CD4-positive, alpha-beta T cell (primary cell): Measurements from ENCODE around the gene ZFYVE16. TPM values are rescaled to one million over a fixed set of nuclear protein-coding genes. Genes with fewer than 3 reads are reported as not detected.
A peak's percentile ranks its signal among the peaks of the same experiment; 100 is the strongest.

ENCODE experiments used
- ATAC-seq: fragments of 200-7000 bp; cut with Tn5 transposase; one replicate; pipeline ENCODE4 v1.10.0; 2022; ENCODE audit warnings: mild to moderate bottlenecking; ENCODE audit not compliant: poor library complexity
- CTCF ChIA-PET: fragments of 350-600 bp; sonication (Branson Sonifier 250); formaldehyde crosslinking; loops from one replicate; lab custom pipeline; 2021; ENCODE audit warnings: antibody characterized with exemption, inconsistent platforms; lab: Charles Lee
- POLR2A ChIA-PET: fragments of 350-600 bp; sonication (Branson Sonifier 250); formaldehyde crosslinking; loops from one replicate; lab custom pipeline; 2021; ENCODE audit warnings: antibody characterized with exemption, inconsistent platforms; lab: Charles Lee
- DNase-seq, 14 experiments: peaks; one replicate each; pipeline ENCODE4 v3.0.0-alpha.2; 2013 to 2020; ENCODE audit warnings: mixed read lengths in 2 of 14
- H3K27ac ChIP-seq, 2 donors: one replicate each; pipeline versions ENCODE4 v1.5.1 to v1.7.0; 2013; ENCODE audit warnings: low read length in 2 of 2, low read depth in 1 of 2, mild to moderate bottlenecking in 1 of 2
- H3K27me3 ChIP-seq, 2 experiments: 1 replicate in 1 of 2; 2 replicates in 1 of 2; pipeline versions ENCODE4 v1.6.1 to v1.7.0; 2013; ENCODE audit warnings: low read length in 2 of 2, control low read depth in 1 of 2, mild to moderate bottlenecking in 1 of 2, moderate library complexity in 1 of 2; ENCODE audit not compliant: insufficient read depth in 2 of 2, control insufficient read depth in 1 of 2
- H3K36me3 ChIP-seq: one replicate; pipeline ENCODE4 v1.6.1; 2013; ENCODE audit warnings: low read length, control low read depth; ENCODE audit not compliant: insufficient read depth
- H3K4me1 ChIP-seq: one replicate; pipeline ENCODE4 v1.6.1; 2013; ENCODE audit warnings: low read length, control low read depth; ENCODE audit not compliant: insufficient read depth
- H3K4me3 ChIP-seq: one replicate; pipeline ENCODE4 v1.5.1; 2013; ENCODE audit warnings: mild to moderate bottlenecking, low read length, moderate library complexity
- H3K9me3 ChIP-seq, 2 experiments: 1 replicate in 1 of 2; 2 replicates in 1 of 2; pipeline versions ENCODE4 v1.6.1 to v1.7.0; 2013; ENCODE audit warnings: low read length in 2 of 2, mild to moderate bottlenecking in 2 of 2, control low read depth in 1 of 2, moderate library complexity in 1 of 2; ENCODE audit not compliant: control insufficient read depth in 1 of 2, insufficient read depth in 1 of 2
- H3K27ac Mint-ChIP-seq: one replicate; pipeline ENCODE4 v1.8.0; 2020; ENCODE audit warnings: mixed read lengths
- H3K27me3 Mint-ChIP-seq: one replicate; pipeline ENCODE4 v1.8.0; 2021; ENCODE audit warnings: mixed read lengths
- H3K36me3 Mint-ChIP-seq: one replicate; pipeline ENCODE4 v1.8.0; 2021; ENCODE audit warnings: low read depth, mixed read lengths
- H3K4me1 Mint-ChIP-seq: one replicate; pipeline ENCODE4 v1.8.0; 2021; ENCODE audit warnings: low read depth, mixed read lengths
- H3K4me3 Mint-ChIP-seq: one replicate; pipeline ENCODE4 v1.8.0; 2020; ENCODE audit warnings: mild to moderate bottlenecking, mixed read lengths
- H3K9me3 Mint-ChIP-seq: one replicate; pipeline ENCODE4 v1.8.0; 2020; ENCODE audit warnings: mixed read lengths
- CTCF ChIP-seq: fragments of 200-600 bp; IDR thresholded peaks from one replicate; pipeline ENCODE4 v1.8.0; 2022; ENCODE audit warnings: antibody characterized with exemption, mild to moderate bottlenecking
- intact Hi-C, 2 experiments: fragments of 100-400 bp; cut with DNase I in 1 of 2; cut with micrococcal nuclease in 1 of 2; formaldehyde crosslinking; loops; one replicate each; pipeline versions ENCODE4 v1.15.1 to v1.9.0; 2023 to 2025; cut with DNase I, micrococcal nuclease
- total RNA-seq, 174 experiments: library from RNA in 2 of 174; stranded (reverse) in 2 of 174; gene quantifications; one replicate each; pipeline ENCODE4 v1.2.3 and lab custom pipeline; 2021 to 2026

The ZFYVE16 gene
- total RNA-seq, 2 experiments from 2014 or later = 7.5 to 7.9 TPM

GRCh38 chr5:80480354-80480753, 72.5 kb downstream of the ZFYVE16 start:
- no peak for TF ChIP-seq CTCF
- H3K27me3 Mint-ChIP-seq = no peaks in the 10 kb centered on the region
- H3K9me3 Mint-ChIP-seq = peaks cover 5% of the 10 kb centered on the region
- H3K4me3 ChIP-seq = no peak overlapping the region
- no peaks in the 10 kb centered on the region for H3K27me3 ChIP-seq
- peaks cover 5% of the 10 kb centered on the region for H3K36me3 ChIP-seq
- H3K27ac Mint-ChIP-seq = no peak overlapping the region
- peaks cover 73% of the 10 kb centered on the region for H3K36me3 Mint-ChIP-seq
- peaks cover 9 to 11% of the 10 kb centered on the region in 2 experiments for H3K9me3 ChIP-seq
- no peak overlapping the region for H3K4me3 Mint-ChIP-seq
- no peak overlapping the region for H3K27ac ChIP-seq
- ATAC-seq (no peak), DNase-seq (no peak)
- ChIA-PET CTCF (no interaction called here), POLR2A (interaction anchor here (0.6 kb wide), 1 partner anchor 758 kb away, joined by 3 read pairs; no protein-coding TSS in a partner anchor)
- H3K4me1 ChIP-seq = no peaks in the 10 kb centered on the region
- peaks cover 5% of the 10 kb centered on the region for H3K4me1 Mint-ChIP-seq
- intact Hi-C loops = loop anchor here (5.0 to 10.0 kb wide), 5 partner anchors 64 to 1246 kb away; partner anchors contain the start of genes JMY (in 1 of the 2) and TENT2 (in 1 of the 2)

- no peak overlapping the region for H3K4me3 ChIP-seq
- H3K27me3 ChIP-seq = no peaks in the 10 kb centered on the region
- Mint-ChIP-seq H3K4me1 (peaks cover 6% of the 10 kb centered on the region), H3K4me3 (no peak overlapping the region), H3K27me3 (no peaks in the 10 kb centered on the region), H3K9me3 (peaks cover 5% of the 10 kb centered on the region), H3K27ac (no peak overlapping the region), H3K36me3 (peaks cover 64% of the 10 kb centered on the region)
- intact Hi-C loops = loop anchor here (5.0 to 10.0 kb wide), 5 partner anchors 64 to 1246 kb away; partner anchors contain the start of genes JMY (in 1 of the 2) and TENT2 (in 1 of the 2)
- H3K36me3 ChIP-seq = peaks cover under 1% of the 10 kb centered on the region
- ChIA-PET POLR2A (interaction anchor here (1.0 kb wide), 1 partner anchor 121 kb away, joined by 3 read pairs; no protein-coding TSS in a partner anchor), CTCF (interaction anchor here (0.6 to 0.9 kb wide), 2 partner anchors 57 to 59 kb away, joined by 3 read pairs; no protein-coding TSS in a partner anchor)
- peak; percentile 74 for TF ChIP-seq CTCF
- ATAC-seq (peak; percentile 69), DNase-seq (peak in 7 of 14 experiments; percentile 8 to 57 (median 32))
- H3K4me1 ChIP-seq = no peaks in the 10 kb centered on the region
- no peak overlapping the region for H3K27ac ChIP-seq
- H3K9me3 ChIP-seq = peaks cover 9 to 11% of the 10 kb centered on the region in 2 experiments
Observed at GRCh38 chr5:80481019-80481893, 73.4 kb downstream of the ZFYVE16 start.

- Mint-ChIP-seq H3K27me3 (no peaks in the 10 kb centered on the region), H3K4me3 (no peak overlapping the region), H3K9me3 (peaks cover 5% of the 10 kb centered on the region), H3K27ac (no peak overlapping the region), H3K4me1 (peaks cover 16% of the 10 kb centered on the region), H3K36me3 (peaks cover 58% of the 10 kb centered on the region)
- Histone ChIP-seq H3K27ac (no peak overlapping the region), H3K4me1 (peaks cover 6% of the 10 kb centered on the region), H3K9me3 (peaks cover 9 to 11% of the 10 kb centered on the region in 2 experiments), H3K4me3 (no peak overlapping the region), H3K36me3 (no peaks in the 10 kb centered on the region), H3K27me3 (no peaks in the 10 kb centered on the region)
- DNase-seq (no peak), ATAC-seq (no peak)
- POLR2A ChIA-PET = no interaction called here
- intact Hi-C loops = loop anchor here (5.0 to 10.0 kb wide), 5 partner anchors 62 to 1248 kb away; partner anchors contain the start of genes JMY (in 1 of the 2) and TENT2 (in 1 of the 2)
- TF ChIP-seq CTCF = no peak
- CTCF ChIA-PET = no interaction called here
Observed at GRCh38 chr5:80482578-80482977, 74.7 kb downstream of the ZFYVE16 start.
